Measurements from ENCODE around the gene FGFBP2. TPM values are rescaled to one million over a fixed set of nuclear protein-coding genes. Genes with fewer than 3 reads are reported as not detected.

FGFBP2 gene
- polyA plus RNA-seq, 3 donors, result 0.61 to 1.1 TPM; not detected in 1

DNA sequence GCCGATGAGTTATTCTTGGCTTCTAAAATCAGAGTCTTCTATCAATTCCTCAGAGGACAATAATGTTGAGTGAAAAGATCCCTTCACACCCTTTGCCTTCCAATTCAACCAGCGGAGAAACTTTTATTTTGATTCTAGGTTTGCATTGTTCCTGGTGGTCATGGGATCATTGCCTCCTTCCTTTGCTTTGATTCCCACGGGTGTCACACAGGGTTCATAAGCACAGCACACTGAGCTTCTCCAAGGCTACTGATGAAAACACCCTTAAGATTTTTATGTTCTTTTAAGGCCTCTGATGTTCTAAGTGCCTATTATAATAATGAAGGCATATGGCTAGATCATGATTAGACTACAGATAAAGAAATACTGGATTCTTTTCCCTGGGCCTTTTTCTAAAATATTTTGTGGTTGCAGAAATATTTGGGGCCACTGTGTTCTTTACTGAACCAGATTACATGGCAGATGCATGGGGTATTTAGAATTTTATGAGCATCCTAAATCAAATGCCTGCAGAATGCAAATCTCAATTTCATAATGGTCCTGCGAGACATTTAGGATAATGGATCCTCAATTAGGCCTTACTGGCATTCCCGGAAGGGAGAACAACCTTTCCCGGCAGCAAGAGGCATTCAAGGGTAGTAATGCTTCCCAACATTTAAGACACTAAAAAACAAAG is 43.9 kb upstream of the FGFBP2 start:
- 100% methylated on average over 2 of the region's 6 CpGs for WGBS (ENCODE audit: insufficient coverage)
- H3K4me2 ChIP-seq (replicated peaks; ENCODE audit: extremely low read depth, low read length, poor library complexity, severe bottlenecking), result no peak overlapping the region
- no peaks in the 10 kb centered on the region for H4K20me1 ChIP-seq (ENCODE audit: insufficient read depth, low read length)
- H3K4me3 ChIP-seq (replicated peaks in 1 of 3; ENCODE audit: low read depth in 2 of 3, low read length in 3 of 3), result no peak overlapping the region
- Mint-ChIP-seq H3K9me3 (no peaks in the 10 kb centered on the region), H3K36me3 (no peaks in the 10 kb centered on the region), H3K27me3 (ENCODE audit: low read depth in 3 of 3) (peaks cover 0 to 1% (median 0%) of the 10 kb centered on the region in 3 donors), H3K4me1 (no peaks in the 10 kb centered on the region), H3K27ac (no peak overlapping the region), H3K4me3 (no peak overlapping the region)
- no peaks in the 10 kb centered on the region for H3K79me2 ChIP-seq (ENCODE audit: insufficient read depth, low read length)
- no peak overlapping the region for H3K27ac ChIP-seq (ENCODE audit: low read depth in 1 of 2, low read length in 2 of 2)
- no peaks in the 10 kb centered on the region for H3K36me3 ChIP-seq (replicated peaks in 1 of 2; ENCODE audit: control insufficient read depth in 1 of 2, insufficient read depth in 2 of 2, low read length in 2 of 2)
- no peaks in the 10 kb centered on the region for H3K9me3 ChIP-seq (replicated peaks in 1 of 2; ENCODE audit: control insufficient read depth in 1 of 2, insufficient read depth in 1 of 2, low read length in 2 of 2)
- DNase-seq, result no peak
- no peak overlapping the region for H3K9ac ChIP-seq (ENCODE audit: insufficient read depth, low read length, poor library complexity, severe bottlenecking)
- H3K4me1 ChIP-seq (ENCODE audit: control insufficient read depth in 1 of 2, insufficient read depth in 2 of 2, low read length in 2 of 2), result peaks cover 0 to 1% of the 10 kb centered on the region in 2 donors
- TF ChIP-seq, protein P1, sequence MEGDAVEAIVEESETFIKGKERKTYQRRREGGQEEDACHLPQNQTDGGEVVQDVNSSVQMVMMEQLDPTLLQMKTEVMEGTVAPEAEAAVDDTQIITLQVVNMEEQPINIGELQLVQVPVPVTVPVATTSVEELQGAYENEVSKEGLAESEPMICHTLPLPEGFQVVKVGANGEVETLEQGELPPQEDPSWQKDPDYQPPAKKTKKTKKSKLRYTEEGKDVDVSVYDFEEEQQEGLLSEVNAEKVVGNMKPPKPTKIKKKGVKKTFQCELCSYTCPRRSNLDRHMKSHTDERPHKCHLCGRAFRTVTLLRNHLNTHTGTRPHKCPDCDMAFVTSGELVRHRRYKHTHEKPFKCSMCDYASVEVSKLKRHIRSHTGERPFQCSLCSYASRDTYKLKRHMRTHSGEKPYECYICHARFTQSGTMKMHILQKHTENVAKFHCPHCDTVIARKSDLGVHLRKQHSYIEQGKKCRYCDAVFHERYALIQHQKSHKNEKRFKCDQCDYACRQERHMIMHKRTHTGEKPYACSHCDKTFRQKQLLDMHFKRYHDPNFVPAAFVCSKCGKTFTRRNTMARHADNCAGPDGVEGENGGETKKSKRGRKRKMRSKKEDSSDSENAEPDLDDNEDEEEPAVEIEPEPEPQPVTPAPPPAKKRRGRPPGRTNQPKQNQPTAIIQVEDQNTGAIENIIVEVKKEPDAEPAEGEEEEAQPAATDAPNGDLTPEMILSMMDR (IDR thresholded peaks at IDR 0.05), result no peak
- intact Hi-C loops (cut with micrococcal nuclease), result loop anchor here in 1 of 2 donors (10.0 kb wide), 1 partner anchor 202 kb away; no protein-coding TSS in a partner anchor
- H3K27me3 ChIP-seq (ENCODE audit: control insufficient read depth in 2 of 2, insufficient read depth in 2 of 2, low read length in 2 of 2), result no peaks in the 10 kb centered on the region
- H2AFZ ChIP-seq (ENCODE audit: insufficient read depth, low read depth, low read length, poor library complexity, severe bottlenecking), result no peak overlapping the region

DNA sequence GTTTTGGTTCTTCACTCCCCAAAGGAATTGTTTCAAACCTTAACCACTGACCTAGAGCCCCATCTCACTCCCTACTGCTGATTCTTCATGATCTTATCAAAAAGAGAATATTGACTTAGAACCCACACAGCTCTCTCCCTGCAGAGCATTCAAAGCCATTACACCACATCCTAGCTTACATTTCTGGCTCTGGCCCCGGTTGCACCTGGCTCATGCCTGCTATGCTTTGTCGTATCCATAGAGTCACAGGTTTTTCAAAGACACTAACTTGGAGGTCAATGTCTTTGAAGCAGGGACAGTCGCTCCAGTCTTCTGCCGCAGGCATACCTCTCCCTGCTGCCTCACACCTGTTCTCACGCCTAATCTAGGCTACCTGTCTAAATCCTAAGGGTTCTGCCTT is 42.7 kb upstream of the FGFBP2 start:
- DNase-seq, result no peak
- Mint-ChIP-seq H3K36me3 (no peaks in the 10 kb centered on the region), H3K4me3 (no peak overlapping the region), H3K9me3 (no peaks in the 10 kb centered on the region), H3K4me1 (no peaks in the 10 kb centered on the region), H3K27me3 (ENCODE audit: low read depth in 3 of 3) (peaks cover 0 to 1% (median 0%) of the 10 kb centered on the region in 3 donors), H3K27ac (no peak overlapping the region)
- no peak overlapping the region for H3K27ac ChIP-seq (ENCODE audit: low read depth in 1 of 2, low read length in 2 of 2)
- no peak overlapping the region for H2AFZ ChIP-seq (ENCODE audit: insufficient read depth, low read depth, low read length, poor library complexity, severe bottlenecking)
- H3K27me3 ChIP-seq (ENCODE audit: control insufficient read depth in 2 of 2, insufficient read depth in 2 of 2, low read length in 2 of 2), result no peaks in the 10 kb centered on the region
- no peaks in the 10 kb centered on the region for H4K20me1 ChIP-seq (ENCODE audit: insufficient read depth, low read length)
- no peaks in the 10 kb centered on the region for H3K79me2 ChIP-seq (ENCODE audit: insufficient read depth, low read length)
- H3K4me1 ChIP-seq (ENCODE audit: control insufficient read depth in 1 of 2, insufficient read depth in 2 of 2, low read length in 2 of 2), result peaks cover 0 to 6% of the 10 kb centered on the region in 2 donors
- no peak overlapping the region for H3K9ac ChIP-seq (ENCODE audit: insufficient read depth, low read length, poor library complexity, severe bottlenecking)
- intact Hi-C loops (cut with micrococcal nuclease), result loop anchor here in 1 of 2 donors (10.0 kb wide), 1 partner anchor 201 kb away; no protein-coding TSS in a partner anchor
- WGBS (ENCODE audit: insufficient coverage), result 96% methylated on average over 4 of the region's 5 CpGs
- H3K9me3 ChIP-seq (replicated peaks in 1 of 2; ENCODE audit: control insufficient read depth in 1 of 2, insufficient read depth in 1 of 2, low read length in 2 of 2), result no peaks in the 10 kb centered on the region
- H3K36me3 ChIP-seq (replicated peaks in 1 of 2; ENCODE audit: control insufficient read depth in 1 of 2, insufficient read depth in 2 of 2, low read length in 2 of 2), result no peaks in the 10 kb centered on the region
- H3K4me3 ChIP-seq (replicated peaks in 1 of 3; ENCODE audit: low read depth in 2 of 3, low read length in 3 of 3), result no peak overlapping the region
- TF ChIP-seq, protein P1 (IDR thresholded peaks at IDR 0.05), result no peak
- no peak overlapping the region for H3K4me2 ChIP-seq (replicated peaks; ENCODE audit: extremely low read depth, low read length, poor library complexity, severe bottlenecking)

Data from CD14-positive monocyte (primary cell).